H9 (cell line): ENCODE measurements around the gene BEX4. TPM values are rescaled to one million over a fixed set of nuclear protein-coding genes. Genes with fewer than 3 reads are reported as not detected.
A peak's percentile ranks its signal among the peaks of the same experiment; 100 is the strongest.

Source experiments
- DNase-seq: peaks from one replicate; pipeline ENCODE4 v3.0.0-alpha.2; 2017
- H2AFZ ChIP-seq: one replicate; pipeline ENCODE4 v1.6.1; 2013; ENCODE audit warnings: mild to moderate bottlenecking, low read length, control low read depth, moderate library complexity
- H2AK5ac ChIP-seq: 2 replicates; pipeline ENCODE4 v1.6.1; 2013; ENCODE audit warnings: low read length, control low read depth, mixed read lengths; ENCODE audit not compliant: insufficient read length
- H2BK120ac ChIP-seq: one replicate; pipeline ENCODE4 v1.6.1; 2013; ENCODE audit warnings: low read depth, mild to moderate bottlenecking, low read length, control low read depth, inconsistent platforms; ENCODE audit not compliant: poor library complexity, severe bottlenecking
- H2BK12ac ChIP-seq: 2 replicates; pipeline ENCODE4 v1.6.1; 2013; ENCODE audit warnings: low read length, control low read depth, mixed read lengths, low read depth; ENCODE audit not compliant: insufficient read length
- H2BK15ac ChIP-seq: 2 replicates; pipeline ENCODE4 v1.6.1; 2013; ENCODE audit warnings: low read depth, low read length, control low read depth
- H2BK20ac ChIP-seq: one replicate; pipeline ENCODE4 v1.6.1; 2013; ENCODE audit warnings: low read depth, mild to moderate bottlenecking, low read length, control low read depth, inconsistent platforms; ENCODE audit not compliant: poor library complexity, severe bottlenecking
- H2BK5ac ChIP-seq: 2 replicates; pipeline ENCODE4 v1.6.1; 2013; ENCODE audit warnings: low read length, control low read depth, mixed read lengths; ENCODE audit not compliant: insufficient read length
- H3K14ac ChIP-seq: 2 replicates; pipeline ENCODE4 v1.6.1; 2013; ENCODE audit warnings: low read length, control low read depth; ENCODE audit not compliant: insufficient read depth
- H3K18ac ChIP-seq: 2 replicates; pipeline ENCODE4 v1.6.1; 2013; ENCODE audit warnings: low read depth, mild to moderate bottlenecking, mixed read lengths, low read length, control low read depth; ENCODE audit not compliant: insufficient read length
- H3K23ac ChIP-seq: 2 replicates; pipeline ENCODE4 v1.6.1; 2013; ENCODE audit warnings: low read length, control low read depth, mixed read lengths, low read depth; ENCODE audit not compliant: insufficient read length
- H3K23me2 ChIP-seq: 2 replicates; pipeline ENCODE4 v1.6.1; 2013; ENCODE audit warnings: low read depth, mild to moderate bottlenecking, mixed read lengths, low read length, control low read depth; ENCODE audit not compliant: insufficient read length, poor library complexity, severe bottlenecking
- H3K27ac ChIP-seq: 2 replicates; pipeline ENCODE4 v1.5.1; 2013; ENCODE audit warnings: low read length, control low read depth, mixed read lengths, low read depth; ENCODE audit not compliant: insufficient read length
- H3K27me3 ChIP-seq: 2 replicates; pipeline ENCODE4 v1.6.1; 2013; ENCODE audit warnings: low read length, control low read depth, inconsistent platforms; ENCODE audit not compliant: insufficient read depth
- H3K4ac ChIP-seq: 2 replicates; pipeline ENCODE4 v1.6.1; 2013; ENCODE audit warnings: low read depth, mild to moderate bottlenecking, control low read depth, inconsistent platforms, low read length, moderate library complexity
- H3K4me1 ChIP-seq: 2 replicates; pipeline ENCODE4 v1.6.1; 2013; ENCODE audit warnings: low read length, control low read depth, inconsistent platforms; ENCODE audit not compliant: insufficient read depth
- H3K4me2 ChIP-seq: 2 replicates; pipeline ENCODE4 v1.6.1; 2013; ENCODE audit warnings: low read length, control low read depth, mixed read lengths; ENCODE audit not compliant: insufficient read length, insufficient read depth
- H3K56ac ChIP-seq: 2 replicates; pipeline ENCODE4 v1.6.1; 2013; ENCODE audit warnings: low read depth, mild to moderate bottlenecking, mixed read lengths, low read length, control low read depth; ENCODE audit not compliant: insufficient read length
- H3K79me1 ChIP-seq: 2 replicates; pipeline ENCODE4 v1.6.1; 2013; ENCODE audit warnings: low read depth, mild to moderate bottlenecking, moderate library complexity, low read length, control low read depth, inconsistent platforms; ENCODE audit not compliant: insufficient read depth, poor library complexity, severe bottlenecking
- H3K79me2 ChIP-seq: 2 replicates; pipeline ENCODE4 v1.6.1; 2013; ENCODE audit warnings: low read length, control low read depth, inconsistent platforms; ENCODE audit not compliant: insufficient read depth
- H3K9ac ChIP-seq: 2 replicates; pipeline ENCODE4 v1.6.1; 2013; ENCODE audit warnings: low read length, control low read depth, mixed read lengths; ENCODE audit not compliant: insufficient read length; ENCODE audit errors: extremely low read depth
- H3K9me3 ChIP-seq: one replicate; pipeline ENCODE4 v1.6.1; 2013; ENCODE audit warnings: low read depth, low read length, inconsistent platforms; ENCODE audit not compliant: control insufficient read depth
- H3T11ph ChIP-seq: one replicate; pipeline ENCODE4 v1.6.1; 2013; ENCODE audit warnings: mild to moderate bottlenecking, low read length, control low read depth, inconsistent platforms
- H4K20me1 ChIP-seq: one replicate; pipeline ENCODE4 v1.6.1; 2013; ENCODE audit not compliant: control insufficient read depth, insufficient read length, insufficient read depth
- H4K5ac ChIP-seq: 2 replicates; pipeline ENCODE4 v1.6.1; 2013; ENCODE audit warnings: low read depth, mild to moderate bottlenecking, mixed read lengths, low read length, control low read depth; ENCODE audit not compliant: insufficient read length
- H4K8ac ChIP-seq: replicated peaks from 2 replicates; pipeline ENCODE4 v1.6.1; 2013; ENCODE audit warnings: low read length, control low read depth, mixed read lengths, low read depth; ENCODE audit not compliant: insufficient read length
- H4K91ac ChIP-seq: 2 replicates; pipeline ENCODE4 v1.6.1; 2013; ENCODE audit warnings: low read depth, mild to moderate bottlenecking, moderate library complexity, mixed read lengths, low read length, control low read depth; ENCODE audit not compliant: insufficient read length
- H3K27ac Mint-ChIP-seq, 3 experiments: 2 replicates in 2 of 3; 3 replicates in 1 of 3; pipeline ENCODE4 v1.8.0; 2020 to 2021; ENCODE audit warnings: mixed read lengths in 3 of 3, mild to moderate bottlenecking in 1 of 3, moderate library complexity in 1 of 3
- H3K27me3 Mint-ChIP-seq: 2 replicates; pipeline ENCODE4 v1.8.0; 2021; ENCODE audit warnings: low read depth, mild to moderate bottlenecking, moderate library complexity, mixed read lengths
- H3K36me3 Mint-ChIP-seq, 3 experiments: 2 replicates in 2 of 3; 3 replicates in 1 of 3; pipeline ENCODE4 v1.8.0; 2020 to 2021; ENCODE audit warnings: low read depth in 3 of 3, mixed read lengths in 3 of 3; ENCODE audit not compliant: insufficient read depth in 1 of 3
- H3K4me1 Mint-ChIP-seq, 2 experiments: 2 replicates each; pipeline ENCODE4 v1.8.0; 2020; ENCODE audit warnings: mixed read lengths in 2 of 2
- H3K4me3 Mint-ChIP-seq, 2 experiments: 2 replicates in 1 of 2; 3 replicates in 1 of 2; pipeline ENCODE4 v1.8.0; 2020 to 2021; ENCODE audit warnings: mild to moderate bottlenecking in 2 of 2, mixed read lengths in 2 of 2, moderate library complexity in 1 of 2
- H3K9me3 Mint-ChIP-seq, 2 experiments: 2 replicates in 1 of 2; 3 replicates in 1 of 2; pipeline ENCODE4 v1.8.0; 2020; ENCODE audit warnings: mild to moderate bottlenecking in 2 of 2, mixed read lengths in 2 of 2, moderate library complexity in 1 of 2
- CTCF ChIP-seq: fragments of 200-600 bp; sonication (generic); conservative IDR thresholded peaks from 3 replicates; pipeline ENCODE4 v1.8.0; 2021; ENCODE audit warnings: antibody characterized with exemption, mild to moderate bottlenecking
- WGBS: extraction: QIAGEN DNeasy Blood & Tissue Kit; methylation state at CpG from one replicate; pipeline ENCODE4 v1.1.7; 2013; ENCODE audit warnings: missing lambda C conversion rate, low lambda C conversion rate, mixed read lengths; ENCODE audit not compliant: insufficient read length; ENCODE audit errors: extremely low coverage; 5-methylcytosine and 5-hydroxymethylcytosine counted together
- total RNA-seq: library from RNA; stranded (reverse); gene quantifications from 2 replicates; pipeline ENCODE4 v1.2.1, GENCODE V29; 2021

BEX4 gene
- total RNA-seq, 1 experiment from 2014 or later: 48.2 TPM

GRCh38 chrX:103215425-103215991 is 600 bp downstream of the BEX4 start:
- Histone ChIP-seq H3K27ac (peak overlapping the region; percentile 65), H4K5ac (peak overlapping the region; percentile 49), H3K4me1 (no peaks in the 10 kb centered on the region; the same call in 1 of the 2 replicates), H2AFZ (no peak overlapping the region), H3K56ac (no peak overlapping the region), H2BK5ac (no peak overlapping the region), H2AK5ac (no peak overlapping the region), H2BK120ac (no peak overlapping the region), H3K4me2 (peak overlapping the region; percentile 57), H2BK15ac (no peak overlapping the region), H3K23me2 (peaks cover 4% of the 10 kb centered on the region), H3K4ac (no peak overlapping the region), H4K8ac (no peak overlapping the region), H3K23ac (no peak overlapping the region), H2BK12ac (no peak overlapping the region), H3K27me3 (no peaks in the 10 kb centered on the region), H3K9ac (peak overlapping the region; percentile 90), H4K91ac (no peak overlapping the region), H2BK20ac (no peak overlapping the region), H4K20me1 (no peaks in the 10 kb centered on the region), H3K79me1 (no peaks in the 10 kb centered on the region), H3K14ac (peak overlapping the region; percentile 94), H3K79me2 (no peaks in the 10 kb centered on the region), H3T11ph (no peak overlapping the region), H3K18ac (peak overlapping the region; percentile 96), H3K9me3 (no peaks in the 10 kb centered on the region)
- H3K27ac Mint-ChIP-seq: peak overlapping the region; percentile 80 to 97 (median 95)
- peak; percentile 88 for DNase-seq
- peaks cover 5 to 83% of the 10 kb centered on the region in 2 experiments for H3K9me3 Mint-ChIP-seq
- no CpG with 5 or more reads among the region's 39 CpGs for WGBS
- H3K27me3 Mint-ChIP-seq: peaks cover 2% of the 10 kb centered on the region
- H3K4me1 Mint-ChIP-seq: peaks cover 2 to 14% of the 10 kb centered on the region in 2 experiments
- peaks cover 10 to 20% (median 19%) of the 10 kb centered on the region in 3 experiments for H3K36me3 Mint-ChIP-seq
- TF ChIP-seq CTCF: no peak
- H3K4me3 Mint-ChIP-seq: peak overlapping the region; percentile 77 to 81
